Measurements from ENCODE around the gene PDHX.

The PDHX gene

DNA sequence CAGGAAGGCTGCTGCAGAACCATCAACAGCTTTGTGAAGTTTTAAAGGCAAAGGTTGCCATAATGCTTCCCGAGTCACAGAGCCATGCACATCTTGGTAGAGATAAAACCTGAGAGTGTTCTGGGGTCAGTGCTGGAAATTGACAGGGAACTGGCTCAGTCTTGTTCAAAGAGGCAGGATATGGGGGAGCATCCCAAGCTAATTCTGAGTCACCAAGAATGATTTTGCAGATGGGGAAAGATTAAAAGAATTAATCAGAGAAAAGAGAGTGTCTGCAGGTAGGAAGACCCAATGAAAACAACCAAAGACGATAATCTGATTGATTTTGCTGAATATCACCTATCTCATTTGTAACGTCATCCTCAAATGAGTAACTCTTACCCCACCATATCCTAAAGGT, 122.7 kb downstream of the PDHX start:
- Mint-ChIP-seq H3K27me3 (ENCODE audit: low read depth) (peaks cover 52% of the 10 kb centered on the region), H3K4me1 (ENCODE audit: low read depth) (peaks cover 51% of the 10 kb centered on the region), H3K4me3 (no peak overlapping the region), H3K27ac (no peak overlapping the region), H3K9me3 (peaks cover 6% of the 10 kb centered on the region), H3K36me3 (ENCODE audit: low read depth) (peaks cover 11% of the 10 kb centered on the region)
- DNase-seq (ENCODE audit: low spot score) = no peak

DNA sequence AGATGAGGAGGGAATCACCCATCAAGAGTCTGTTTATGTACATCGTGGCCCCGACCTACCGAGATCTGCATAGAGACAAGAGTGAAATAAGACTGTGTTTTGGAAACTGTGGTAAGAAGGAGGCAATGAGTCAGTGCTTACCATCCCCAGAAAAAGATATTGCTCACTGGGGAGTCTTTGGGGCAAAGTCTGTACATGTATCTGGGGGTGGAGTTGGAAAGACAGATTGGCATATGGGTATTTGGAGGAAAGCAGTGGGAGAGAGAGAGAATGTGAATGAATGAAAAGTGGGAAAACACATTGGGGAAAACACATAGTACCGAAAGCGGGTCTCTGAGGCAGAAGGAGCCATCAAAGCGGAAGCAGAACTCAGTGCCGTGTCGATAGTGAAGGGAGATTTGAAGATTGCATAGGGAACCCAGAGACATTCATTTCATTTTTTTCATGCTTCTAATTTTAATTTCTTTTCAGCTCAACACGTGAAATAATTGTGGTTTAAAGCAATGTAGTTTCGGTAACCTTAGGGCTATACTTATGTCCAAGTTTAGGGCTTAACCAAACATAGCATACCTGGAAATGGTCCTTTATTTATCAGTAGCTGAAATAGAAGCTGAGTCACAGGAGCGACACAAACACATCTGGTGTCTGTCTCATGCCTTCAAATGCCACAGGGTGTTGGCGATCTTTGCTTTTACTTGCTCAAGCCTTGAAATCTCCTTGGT, 124.0 kb downstream of the PDHX start:
- H3K27ac Mint-ChIP-seq = peak overlapping the region; percentile 97
- peaks cover 52% of the 10 kb centered on the region for H3K4me1 Mint-ChIP-seq (ENCODE audit: low read depth)
- H3K9me3 Mint-ChIP-seq = peaks cover 3% of the 10 kb centered on the region
- H3K36me3 Mint-ChIP-seq (ENCODE audit: low read depth) = peaks cover 11% of the 10 kb centered on the region
- H3K27me3 Mint-ChIP-seq (ENCODE audit: low read depth) = peaks cover 47% of the 10 kb centered on the region
- DNase-seq (ENCODE audit: low spot score) = peak; percentile 80
- H3K4me3 Mint-ChIP-seq = peak overlapping the region; percentile 85

DNA sequence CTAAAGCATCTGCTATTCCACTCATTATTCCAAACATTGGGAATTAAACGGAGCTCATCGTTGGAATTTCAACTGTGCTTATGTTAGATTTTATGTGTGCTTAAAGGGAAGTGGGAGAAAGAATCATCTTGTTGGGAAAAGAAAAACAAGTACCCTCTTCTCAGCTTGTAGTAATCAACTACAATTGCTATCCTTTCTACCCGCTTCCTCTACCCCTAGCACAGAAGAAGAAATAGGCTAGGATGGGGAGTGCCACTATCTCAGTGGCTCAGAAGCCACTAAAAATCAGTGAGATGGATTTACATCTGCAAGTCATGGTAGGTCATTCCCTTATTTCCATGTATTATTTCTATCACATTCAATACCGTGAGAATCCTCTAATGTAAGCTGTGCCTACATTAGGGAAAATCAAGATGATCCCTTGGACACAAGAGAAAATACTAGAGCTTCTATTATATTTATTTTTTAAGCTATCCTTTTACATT, 124.7 kb downstream of the PDHX start:
- Mint-ChIP-seq H3K9me3 (no peaks in the 10 kb centered on the region), H3K36me3 (ENCODE audit: low read depth) (peaks cover 10% of the 10 kb centered on the region), H3K4me3 (peak overlapping the region; percentile 85), H3K4me1 (ENCODE audit: low read depth) (peaks cover 56% of the 10 kb centered on the region), H3K27ac (peak overlapping the region; percentile 97), H3K27me3 (ENCODE audit: low read depth) (peaks cover 44% of the 10 kb centered on the region)
- no peak for DNase-seq (ENCODE audit: low spot score)

DNA sequence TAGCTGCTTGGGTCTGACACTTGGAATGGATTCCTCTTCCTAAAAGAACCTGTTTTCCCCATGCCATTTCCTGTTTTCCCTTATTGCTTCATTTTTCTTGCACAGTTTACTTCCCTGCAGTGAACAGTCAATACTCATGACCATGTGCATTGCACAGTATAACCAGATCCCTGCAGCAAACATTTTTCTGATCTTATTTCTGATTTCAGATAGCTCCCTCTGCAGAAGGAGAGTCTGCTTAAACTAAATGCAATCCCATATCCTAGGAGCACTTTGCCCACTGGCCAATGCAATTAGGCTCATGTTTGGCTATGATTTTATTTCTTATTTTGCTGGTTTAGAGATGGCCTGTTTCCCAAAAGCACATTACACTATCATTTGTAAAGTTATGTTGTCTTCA, 125.8 kb downstream of the PDHX start:
- H3K36me3 Mint-ChIP-seq (ENCODE audit: low read depth) = peaks cover 8% of the 10 kb centered on the region
- H3K27me3 Mint-ChIP-seq (ENCODE audit: low read depth) = peaks cover 40% of the 10 kb centered on the region
- no peak overlapping the region for H3K27ac Mint-ChIP-seq
- no peaks in the 10 kb centered on the region for H3K9me3 Mint-ChIP-seq
- no peak overlapping the region for H3K4me3 Mint-ChIP-seq
- no peak for DNase-seq (ENCODE audit: low spot score)
- H3K4me1 Mint-ChIP-seq (ENCODE audit: low read depth) = peaks cover 57% of the 10 kb centered on the region

DNA sequence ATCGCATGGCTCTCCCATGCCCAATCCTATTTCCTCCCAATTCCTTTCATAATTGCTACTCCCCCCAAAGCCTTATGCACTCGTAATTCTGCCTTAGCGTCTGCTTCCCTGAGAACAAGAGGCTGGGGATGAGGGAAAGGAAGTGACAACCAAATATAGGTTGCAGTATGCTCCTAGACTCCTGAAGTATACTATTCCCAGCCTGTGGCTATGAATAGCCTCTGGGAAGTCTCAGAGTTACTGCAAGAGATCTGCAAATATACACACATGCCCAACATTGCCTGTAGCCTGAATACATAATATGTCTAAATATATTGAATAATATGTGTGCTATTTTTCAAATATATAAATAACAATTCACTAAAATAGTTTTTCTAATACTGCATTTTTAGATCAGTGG, 126.5 kb downstream of the PDHX start:
- H3K4me3 Mint-ChIP-seq = no peak overlapping the region
- peaks cover 9% of the 10 kb centered on the region for H3K36me3 Mint-ChIP-seq (ENCODE audit: low read depth)
- H3K27ac Mint-ChIP-seq = no peak overlapping the region
- no peak for DNase-seq (ENCODE audit: low spot score)
- peaks cover 5% of the 10 kb centered on the region for H3K9me3 Mint-ChIP-seq
- peaks cover 35% of the 10 kb centered on the region for H3K27me3 Mint-ChIP-seq (ENCODE audit: low read depth)
- H3K4me1 Mint-ChIP-seq (ENCODE audit: low read depth) = peaks cover 63% of the 10 kb centered on the region

DNA sequence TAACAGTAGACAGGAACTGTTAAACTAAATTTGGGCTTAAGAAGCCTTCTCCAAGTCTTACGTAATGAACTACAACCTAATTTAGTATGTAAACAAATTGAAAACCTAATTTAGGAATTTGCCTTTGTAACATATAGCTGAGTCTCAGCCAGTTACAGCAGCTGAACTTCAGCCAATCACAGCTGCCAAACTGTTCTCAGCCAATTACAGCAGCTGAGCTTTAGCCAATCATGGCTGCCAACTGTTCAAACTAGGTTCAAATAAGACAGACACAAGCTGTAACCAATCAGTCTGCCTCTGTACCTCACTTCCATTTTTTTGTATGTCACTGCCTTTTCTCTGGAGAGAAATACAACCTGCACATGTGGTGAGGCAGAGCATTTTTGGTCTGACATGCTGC, 127.5 kb downstream of the PDHX start:
- Mint-ChIP-seq H3K4me1 (ENCODE audit: low read depth) (peaks cover 62% of the 10 kb centered on the region), H3K4me3 (no peak overlapping the region), H3K9me3 (peaks cover 11% of the 10 kb centered on the region), H3K36me3 (ENCODE audit: low read depth) (peaks cover 14% of the 10 kb centered on the region), H3K27me3 (ENCODE audit: low read depth) (peaks cover 26% of the 10 kb centered on the region), H3K27ac (no peak overlapping the region)
- DNase-seq (ENCODE audit: low spot score) = no peak

DNA sequence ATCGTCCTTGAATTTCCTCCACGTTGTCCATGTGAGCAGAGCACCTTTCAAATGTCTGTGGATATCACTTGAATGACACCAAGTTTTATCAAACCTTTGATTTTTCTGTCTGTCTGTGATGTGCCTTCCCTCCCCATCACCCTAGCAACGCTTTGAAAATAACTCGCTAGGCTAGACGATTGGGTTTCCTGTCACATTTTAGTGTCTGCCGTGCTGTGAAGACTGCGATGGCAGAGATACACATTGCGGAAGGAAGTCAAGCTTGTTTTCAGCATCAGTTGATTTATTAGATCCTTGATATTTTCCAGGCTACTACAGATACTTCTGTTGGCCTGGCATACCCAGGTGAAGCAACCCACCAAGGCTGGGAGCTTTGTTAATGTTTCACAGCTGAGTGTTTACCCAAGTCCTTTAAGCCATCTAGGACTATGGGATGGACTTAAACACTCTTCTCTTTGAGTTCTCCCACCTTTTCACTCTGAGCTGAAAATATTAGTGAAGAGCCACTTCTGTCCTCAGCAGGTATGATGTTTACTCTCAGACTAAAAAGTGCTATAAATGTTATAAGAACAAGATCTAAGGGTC, 128.9 kb downstream of the PDHX start:
- peaks cover 22% of the 10 kb centered on the region for H3K27me3 Mint-ChIP-seq (ENCODE audit: low read depth)
- peaks cover 21% of the 10 kb centered on the region for H3K9me3 Mint-ChIP-seq
- peak overlapping the region; percentile 91 for H3K27ac Mint-ChIP-seq
- H3K36me3 Mint-ChIP-seq (ENCODE audit: low read depth) = peaks cover 22% of the 10 kb centered on the region
- H3K4me1 Mint-ChIP-seq (ENCODE audit: low read depth) = peaks cover 65% of the 10 kb centered on the region
- peak overlapping the region; percentile 84 for H3K4me3 Mint-ChIP-seq
- DNase-seq (ENCODE audit: low spot score) = peak; percentile 60
